CD14-positive monocyte (primary cell): Measurements from ENCODE around the gene LDB1. TPM values are rescaled to one million over a fixed set of nuclear protein-coding genes. Genes with fewer than 3 reads are reported as not detected.

Experiments used
- DNase-seq, 3 donors: peaks; one replicate each; pipeline ENCODE4 v3.0.0-alpha.2; 2011 to 2022
- H2AFZ ChIP-seq: 2 replicates; pipeline ENCODE4 v1.6.0; 2012; ENCODE audit warnings: mild to moderate bottlenecking, low read depth, low read length, inconsistent platforms; ENCODE audit not compliant: insufficient read depth, poor library complexity, severe bottlenecking
- H3K27ac ChIP-seq, 2 donors: 1 replicate in 1 of 2; 2 replicates in 1 of 2; pipeline ENCODE4 v1.5.1; 2012 to 2013; ENCODE audit warnings: low read length in 2 of 2, control low read depth in 1 of 2, inconsistent platforms in 1 of 2, low read depth in 1 of 2, mild to moderate bottlenecking in 1 of 2
- H3K27me3 ChIP-seq, 2 donors: one replicate each; pipeline versions ENCODE4 v1.6.0 to v1.6.1; 2011 to 2013; ENCODE audit warnings: low read length in 2 of 2; ENCODE audit not compliant: control insufficient read depth in 2 of 2, insufficient read depth in 2 of 2
- H3K36me3 ChIP-seq, 2 donors: replicated peaks in 1 of 2; 1 replicate in 1 of 2; 2 replicates in 1 of 2; pipeline versions ENCODE4 v1.5.1 to v1.6.1; 2012 to 2013; ENCODE audit warnings: low read length in 2 of 2, control low read depth in 1 of 2, inconsistent platforms in 1 of 2, mild to moderate bottlenecking in 1 of 2; ENCODE audit not compliant: insufficient read depth in 2 of 2, control insufficient read depth in 1 of 2
- H3K4me1 ChIP-seq, 2 donors: 1 replicate in 1 of 2; 2 replicates in 1 of 2; pipeline versions ENCODE4 v1.5.1 to v1.6.1; 2012 to 2013; ENCODE audit warnings: low read length in 2 of 2, control low read depth in 1 of 2, inconsistent platforms in 1 of 2, mild to moderate bottlenecking in 1 of 2, moderate library complexity in 1 of 2; ENCODE audit not compliant: insufficient read depth in 2 of 2, control insufficient read depth in 1 of 2
- H3K4me2 ChIP-seq: replicated peaks from 2 replicates; pipeline ENCODE3; 2012; ENCODE audit warnings: low read length, moderate library complexity, mild to moderate bottlenecking; ENCODE audit not compliant: poor library complexity, severe bottlenecking; ENCODE audit errors: extremely low read depth
- H3K4me3 ChIP-seq, 3 experiments: fragments of 200-600 bp in 1 of 3; sonication (generic) in 1 of 3; replicated peaks in 1 of 3; 1 replicate in 2 of 3; 2 replicates in 1 of 3; pipeline ENCODE4 v1.5.1; 2011 to 2013; ENCODE audit warnings: low read length in 3 of 3, mild to moderate bottlenecking in 3 of 3, control low read depth in 2 of 3, low read depth in 2 of 3, inconsistent platforms in 1 of 3, moderate library complexity in 1 of 3
- H3K79me2 ChIP-seq: 2 replicates; pipeline ENCODE4 v1.6.0; 2012; ENCODE audit warnings: mild to moderate bottlenecking, control low read depth, inconsistent platforms, low read length, moderate library complexity; ENCODE audit not compliant: insufficient read depth
- H3K9ac ChIP-seq: 2 replicates; pipeline ENCODE4 v1.6.0; 2017; ENCODE audit warnings: low read length, mild to moderate bottlenecking; ENCODE audit not compliant: insufficient read depth, poor library complexity, severe bottlenecking
- H3K9me3 ChIP-seq, 2 donors: replicated peaks in 1 of 2; 1 replicate in 1 of 2; 2 replicates in 1 of 2; pipeline versions ENCODE4 v1.5.1 to v1.6.1; 2012 to 2013; ENCODE audit warnings: low read length in 2 of 2, control low read depth in 1 of 2; ENCODE audit not compliant: control insufficient read depth in 1 of 2, insufficient read depth in 1 of 2
- H4K20me1 ChIP-seq: 2 replicates; pipeline ENCODE4 v1.6.0; 2012; ENCODE audit warnings: mild to moderate bottlenecking, low read length, control low read depth, moderate library complexity; ENCODE audit not compliant: insufficient read depth
- H3K27ac Mint-ChIP-seq, 7 donors: one replicate each; pipeline ENCODE4 v1.8.0; 2020; ENCODE audit warnings: mild to moderate bottlenecking in 7 of 7, mixed read lengths in 7 of 7, moderate library complexity in 6 of 7, inconsistent platforms in 2 of 7
- H3K27me3 Mint-ChIP-seq, 3 donors: one replicate each; pipeline ENCODE4 v1.8.0; 2021 to 2022; ENCODE audit warnings: low read depth in 3 of 3, mild to moderate bottlenecking in 3 of 3, mixed read lengths in 3 of 3, moderate library complexity in 3 of 3, inconsistent platforms in 1 of 3
- H3K36me3 Mint-ChIP-seq, 2 donors: one replicate each; pipeline ENCODE4 v1.8.0; 2020; ENCODE audit warnings: mixed read lengths in 2 of 2, inconsistent platforms in 1 of 2, mild to moderate bottlenecking in 1 of 2
- H3K4me1 Mint-ChIP-seq: one replicate; pipeline ENCODE4 v1.8.0; 2020; ENCODE audit warnings: mild to moderate bottlenecking, mixed read lengths
- H3K4me3 Mint-ChIP-seq, 2 donors: one replicate each; pipeline ENCODE4 v1.8.0; 2020; ENCODE audit warnings: mild to moderate bottlenecking in 2 of 2, mixed read lengths in 2 of 2, moderate library complexity in 1 of 2
- H3K9me3 Mint-ChIP-seq, 7 donors: one replicate each; pipeline ENCODE4 v1.8.0; 2020 to 2022; ENCODE audit warnings: mixed read lengths in 7 of 7, mild to moderate bottlenecking in 6 of 7, moderate library complexity in 6 of 7, inconsistent platforms in 2 of 7
- WGBS: methylation state at CpG from one replicate; pipeline ENCODE4 v1.1.5; 2013; ENCODE audit warnings: missing lambda C conversion rate; ENCODE audit not compliant: insufficient coverage; 5-methylcytosine and 5-hydroxymethylcytosine counted together
- intact Hi-C, 2 donors: fragments of 100-400 bp; cut with micrococcal nuclease; formaldehyde crosslinking; loops; one replicate each; pipeline versions ENCODE4 v1.15.0 to v1.15.1; 2023
- polyA plus RNA-seq, 3 donors: library from polyadenylated mRNA; depleted of rRNA in 1 of 3; unstranded in 2 of 3; stranded (reverse) in 1 of 3; fragments of 300-500 nt in 2 of 3; fragments of >200 nt in 1 of 3; fragmentation: Illumina TruSeq in 2 of 3; gene quantifications; 1 replicate in 2 of 3; 2 replicates in 1 of 3; pipeline ENCODE4 v1.2.3, GENCODE V29; 2012 to 2021
- TF ChIP-seq, protein P1 (sequence below): fragments of 200-600 bp; IDR thresholded peaks from one replicate; pipeline ENCODE4 v1.8.0; 2022; ENCODE audit warnings: antibody characterized with exemption, mild to moderate bottlenecking

Gene LDB1
- polyA plus RNA-seq, 3 donors, result 8.7 to 103 (median 21.9) TPM

DNA sequence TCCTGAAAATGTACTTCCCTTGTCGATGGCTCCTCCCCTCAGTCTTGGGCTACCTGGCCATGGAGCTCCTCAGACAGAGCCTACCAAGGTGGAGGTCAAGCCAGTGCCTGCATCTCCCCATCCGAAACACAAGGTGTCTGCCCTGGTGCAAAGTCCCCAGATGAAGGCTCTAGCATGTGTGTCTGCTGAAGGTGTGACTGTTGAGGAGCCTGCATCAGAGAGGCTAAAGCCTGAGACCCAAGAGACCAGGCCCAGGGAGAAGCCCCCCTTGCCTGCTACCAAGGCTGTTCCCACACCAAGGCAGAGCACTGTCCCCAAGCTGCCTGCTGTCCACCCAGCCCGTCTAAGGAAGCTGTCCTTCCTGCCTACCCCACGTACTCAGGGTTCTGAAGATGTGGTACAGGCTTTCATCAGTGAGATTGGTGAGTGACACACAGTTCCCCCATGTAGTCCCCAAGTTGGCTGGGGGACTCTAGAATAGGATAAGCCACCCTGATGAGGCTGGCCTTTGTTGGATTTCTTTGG, 21.5 kb upstream of the LDB1 start:
- Mint-ChIP-seq H3K27me3 (peaks cover 0 to 1% (median 0%) of the 10 kb centered on the region in 3 donors), H3K9me3 (no peaks in the 10 kb centered on the region), H3K27ac (peak overlapping the region in 3 of 7 donors; percentile 37 to 66 (median 57)), H3K36me3 (peaks cover 79 to 90% of the 10 kb centered on the region in 2 donors), H3K4me3 (no peak overlapping the region), H3K4me1 (no peaks in the 10 kb centered on the region)
- no peaks in the 10 kb centered on the region for H3K27me3 ChIP-seq
- H3K79me2 ChIP-seq, result peaks cover 49% of the 10 kb centered on the region
- no peak overlapping the region for H3K9ac ChIP-seq
- H3K27ac ChIP-seq, result peak overlapping the region in 1 of 2 donors; percentile 45
- H3K4me1 ChIP-seq, result no peaks in the 10 kb centered on the region
- H4K20me1 ChIP-seq, result peaks cover 31% of the 10 kb centered on the region
- H3K4me3 ChIP-seq, result no peak overlapping the region
- H3K9me3 ChIP-seq, result no peaks in the 10 kb centered on the region
- 100% methylated on average over 2 of the region's 4 CpGs for WGBS
- H3K36me3 ChIP-seq, result peaks cover 75 to 89% of the 10 kb centered on the region in 2 donors
- no peak for DNase-seq
- no peak overlapping the region for H2AFZ ChIP-seq
- TF ChIP-seq, protein P1, sequence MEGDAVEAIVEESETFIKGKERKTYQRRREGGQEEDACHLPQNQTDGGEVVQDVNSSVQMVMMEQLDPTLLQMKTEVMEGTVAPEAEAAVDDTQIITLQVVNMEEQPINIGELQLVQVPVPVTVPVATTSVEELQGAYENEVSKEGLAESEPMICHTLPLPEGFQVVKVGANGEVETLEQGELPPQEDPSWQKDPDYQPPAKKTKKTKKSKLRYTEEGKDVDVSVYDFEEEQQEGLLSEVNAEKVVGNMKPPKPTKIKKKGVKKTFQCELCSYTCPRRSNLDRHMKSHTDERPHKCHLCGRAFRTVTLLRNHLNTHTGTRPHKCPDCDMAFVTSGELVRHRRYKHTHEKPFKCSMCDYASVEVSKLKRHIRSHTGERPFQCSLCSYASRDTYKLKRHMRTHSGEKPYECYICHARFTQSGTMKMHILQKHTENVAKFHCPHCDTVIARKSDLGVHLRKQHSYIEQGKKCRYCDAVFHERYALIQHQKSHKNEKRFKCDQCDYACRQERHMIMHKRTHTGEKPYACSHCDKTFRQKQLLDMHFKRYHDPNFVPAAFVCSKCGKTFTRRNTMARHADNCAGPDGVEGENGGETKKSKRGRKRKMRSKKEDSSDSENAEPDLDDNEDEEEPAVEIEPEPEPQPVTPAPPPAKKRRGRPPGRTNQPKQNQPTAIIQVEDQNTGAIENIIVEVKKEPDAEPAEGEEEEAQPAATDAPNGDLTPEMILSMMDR, result no peak
- no peak overlapping the region for H3K4me2 ChIP-seq
- intact Hi-C loops, result no loop called here

DNA sequence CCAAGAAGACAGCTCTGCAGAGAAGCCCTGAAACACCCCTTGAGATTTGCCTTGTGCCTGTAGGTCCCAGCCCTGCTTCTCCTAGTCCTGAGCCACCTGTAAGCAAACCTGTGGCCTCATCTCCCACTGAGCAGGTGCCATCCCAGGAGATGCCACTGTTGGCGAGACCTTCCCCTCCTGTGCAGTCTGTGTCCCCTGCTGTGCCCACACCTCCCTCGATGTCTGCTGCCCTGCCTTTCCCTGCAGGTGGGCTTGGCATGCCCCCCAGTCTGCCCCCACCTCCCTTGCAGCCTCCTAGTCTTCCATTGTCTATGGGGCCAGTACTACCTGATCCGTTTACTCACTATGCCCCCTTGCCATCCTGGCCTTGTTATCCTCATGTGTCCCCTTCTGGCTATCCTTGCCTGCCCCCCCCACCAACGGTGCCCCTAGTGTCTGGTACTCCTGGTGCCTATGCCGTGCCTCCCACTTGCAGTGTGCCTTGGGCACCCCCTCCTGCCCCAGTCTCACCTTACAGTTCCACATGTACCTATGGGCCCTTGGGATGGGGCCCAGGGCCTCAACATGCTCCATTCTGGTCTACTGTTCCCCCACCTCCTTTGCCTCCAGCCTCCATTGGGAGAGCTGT, 20.9 kb upstream of the LDB1 start:
- no peak overlapping the region for H3K4me3 ChIP-seq
- H3K4me1 Mint-ChIP-seq, result no peaks in the 10 kb centered on the region
- peaks cover 0 to 1% (median 0%) of the 10 kb centered on the region in 3 donors for H3K27me3 Mint-ChIP-seq
- peaks cover 74 to 84% of the 10 kb centered on the region in 2 donors for H3K36me3 Mint-ChIP-seq
- intact Hi-C loops, result no loop called here
- H3K9ac ChIP-seq, result no peak overlapping the region
- DNase-seq, result no peak
- H3K4me1 ChIP-seq, result no peaks in the 10 kb centered on the region
- no peak overlapping the region for H3K4me3 Mint-ChIP-seq
- H3K27me3 ChIP-seq, result no peaks in the 10 kb centered on the region
- peaks cover 55% of the 10 kb centered on the region for H3K79me2 ChIP-seq
- no peaks in the 10 kb centered on the region for H3K9me3 ChIP-seq
- H4K20me1 ChIP-seq, result peaks cover 37% of the 10 kb centered on the region
- TF ChIP-seq, protein P1, result no peak
- no peak overlapping the region for H2AFZ ChIP-seq
- WGBS, result 92% methylated on average over 4 of the region's 5 CpGs
- peaks cover 69 to 83% of the 10 kb centered on the region in 2 donors for H3K36me3 ChIP-seq
- H3K9me3 Mint-ChIP-seq, result no peaks in the 10 kb centered on the region
- H3K27ac Mint-ChIP-seq, result peak overlapping the region in 3 of 7 donors; percentile 37 to 66 (median 50)
- peak overlapping the region in 1 of 2 donors; percentile 45 for H3K27ac ChIP-seq
- H3K4me2 ChIP-seq, result no peak overlapping the region
